ENCODE data around the gene GOLGA6C.
"Not testable (repeated sequence)": the region's sequence is repeated elsewhere in the genome, so short reads cannot be mapped to it uniquely, and the experiment has no call there.

The GOLGA6C gene

GRCh38 chr15:75274509-75275107 is 16.5 kb downstream of the GOLGA6C start:
- H3K36me3 Mint-ChIP-seq; H3K27me3 Mint-ChIP-seq; H3K4me3 Mint-ChIP-seq; H3K9me3 Mint-ChIP-seq (ENCODE audit: low read depth); H3K27ac Mint-ChIP-seq; H3K4me1 Mint-ChIP-seq (ENCODE audit: low read depth): not testable (repeated sequence)

- H3K27me3 Mint-ChIP-seq; H3K27ac Mint-ChIP-seq; H3K9me3 Mint-ChIP-seq (ENCODE audit: low read depth); H3K4me3 Mint-ChIP-seq; H3K4me1 Mint-ChIP-seq (ENCODE audit: low read depth); H3K36me3 Mint-ChIP-seq: not testable (repeated sequence)
These were observed 17.5 kb downstream of the GOLGA6C start for GRCh38 chr15:75275617-75276016.

GRCh38 chr15:75278497-75278896 is 20.4 kb downstream of the GOLGA6C start:
- H3K4me3 Mint-ChIP-seq; H3K36me3 Mint-ChIP-seq; H3K27me3 Mint-ChIP-seq; H3K4me1 Mint-ChIP-seq (ENCODE audit: low read depth); H3K27ac Mint-ChIP-seq; H3K9me3 Mint-ChIP-seq (ENCODE audit: low read depth): not testable (repeated sequence)

- not testable (repeated sequence) for H3K4me1 Mint-ChIP-seq (ENCODE audit: low read depth); H3K27me3 Mint-ChIP-seq; H3K4me3 Mint-ChIP-seq
These were observed 24.4 kb downstream of the GOLGA6C start, which contains the start of gene GOLGA6D for GRCh38 chr15:75282572-75282971. TSS of gene GOLGA6D (plus strand) at chr15:75282835. CDS start at chr15:75282876, 41 bp downstream.

GRCh38 chr15:75284152-75284551 is 26.0 kb downstream of the GOLGA6C start:
- not testable (repeated sequence) for H3K27me3 Mint-ChIP-seq; H3K4me1 Mint-ChIP-seq (ENCODE audit: low read depth); H3K9me3 Mint-ChIP-seq (ENCODE audit: low read depth); H3K4me3 Mint-ChIP-seq; H3K27ac Mint-ChIP-seq; H3K36me3 Mint-ChIP-seq

More at GRCh38 chr15:75282572-75282971, 24.4 kb downstream of the GOLGA6C start, which contains the start of gene GOLGA6D:
- not testable (repeated sequence) for H3K36me3 Mint-ChIP-seq; H3K27ac Mint-ChIP-seq; H3K9me3 Mint-ChIP-seq (ENCODE audit: low read depth)

- H3K9me3 Mint-ChIP-seq (ENCODE audit: low read depth); H3K27ac Mint-ChIP-seq; H3K4me1 Mint-ChIP-seq (ENCODE audit: low read depth): not testable (repeated sequence)
These were observed 35.5 kb downstream of the GOLGA6C start for GRCh38 chr15:75293660-75294059.

GRCh38 chr15:75298541-75299310 is 40.6 kb downstream of the GOLGA6C start:
- not testable (repeated sequence) for H3K4me1 Mint-ChIP-seq (ENCODE audit: low read depth); H3K36me3 Mint-ChIP-seq; H3K4me3 Mint-ChIP-seq; H3K9me3 Mint-ChIP-seq (ENCODE audit: low read depth); H3K27me3 Mint-ChIP-seq; H3K27ac Mint-ChIP-seq

More at GRCh38 chr15:75293660-75294059, 35.5 kb downstream of the GOLGA6C start:
- not testable (repeated sequence) for H3K27me3 Mint-ChIP-seq, H3K36me3 Mint-ChIP-seq, H3K4me3 Mint-ChIP-seq

GRCh38 chr15:75299311-75299688 is 41.2 kb downstream of the GOLGA6C start:
- not testable (repeated sequence) for H3K4me1 Mint-ChIP-seq (ENCODE audit: low read depth); H3K27me3 Mint-ChIP-seq; H3K36me3 Mint-ChIP-seq; H3K4me3 Mint-ChIP-seq; H3K27ac Mint-ChIP-seq; H3K9me3 Mint-ChIP-seq (ENCODE audit: low read depth)

GRCh38 chr15:75300026-75300425 is 41.9 kb downstream of the GOLGA6C start:
- not testable (repeated sequence) for H3K27ac Mint-ChIP-seq; H3K9me3 Mint-ChIP-seq (ENCODE audit: low read depth); H3K4me3 Mint-ChIP-seq; H3K4me1 Mint-ChIP-seq (ENCODE audit: low read depth); H3K36me3 Mint-ChIP-seq; H3K27me3 Mint-ChIP-seq

GRCh38 chr15:75302318-75302717 is 44.2 kb downstream of the GOLGA6C start:
- Mint-ChIP-seq H3K27me3 (peaks cover 10% of the 10 kb centered on the region), H3K27ac (no peak overlapping the region), H3K9me3 (ENCODE audit: low read depth) (no peaks in the 10 kb centered on the region), H3K4me1 (ENCODE audit: low read depth) (no peaks in the 10 kb centered on the region), H3K36me3 (no peaks in the 10 kb centered on the region), H3K4me3 (no peak overlapping the region)

- H3K9me3 Mint-ChIP-seq (ENCODE audit: low read depth); H3K36me3 Mint-ChIP-seq; H3K4me1 Mint-ChIP-seq (ENCODE audit: low read depth); H3K4me3 Mint-ChIP-seq; H3K27ac Mint-ChIP-seq; H3K27me3 Mint-ChIP-seq: not testable (repeated sequence)
These were observed 44.6 kb downstream of the GOLGA6C start for GRCh38 chr15:75302753-75303152.

- no peaks in the 10 kb centered on the region for H3K9me3 Mint-ChIP-seq (ENCODE audit: low read depth)
- H3K27me3 Mint-ChIP-seq, result peaks cover 10% of the 10 kb centered on the region
- H3K4me1 Mint-ChIP-seq (ENCODE audit: low read depth), result no peaks in the 10 kb centered on the region
- no peak overlapping the region for H3K4me3 Mint-ChIP-seq
- no peak overlapping the region for H3K27ac Mint-ChIP-seq
- no peaks in the 10 kb centered on the region for H3K36me3 Mint-ChIP-seq
These were observed 48.1 kb downstream of the GOLGA6C start for GRCh38 chr15:75306188-75306587.

- no peaks in the 10 kb centered on the region for H3K9me3 Mint-ChIP-seq (ENCODE audit: low read depth)
- peaks cover 12% of the 10 kb centered on the region for H3K27me3 Mint-ChIP-seq
- H3K36me3 Mint-ChIP-seq, result no peaks in the 10 kb centered on the region
- no peak overlapping the region for H3K27ac Mint-ChIP-seq
- H3K4me3 Mint-ChIP-seq, result no peak overlapping the region
- no peaks in the 10 kb centered on the region for H3K4me1 Mint-ChIP-seq (ENCODE audit: low read depth)
These were observed 49.8 kb downstream of the GOLGA6C start for GRCh38 chr15:75307778-75308390.

GRCh38 chr15:75309711-75310110 is 51.6 kb downstream of the GOLGA6C start:
- Mint-ChIP-seq H3K9me3 (ENCODE audit: low read depth) (no peaks in the 10 kb centered on the region), H3K36me3 (no peaks in the 10 kb centered on the region), H3K4me1 (ENCODE audit: low read depth) (no peaks in the 10 kb centered on the region), H3K4me3 (no peak overlapping the region), H3K27ac (no peak overlapping the region), H3K27me3 (peaks cover 9% of the 10 kb centered on the region)

- H3K27ac Mint-ChIP-seq; H3K27me3 Mint-ChIP-seq; H3K36me3 Mint-ChIP-seq; H3K4me3 Mint-ChIP-seq; H3K9me3 Mint-ChIP-seq (ENCODE audit: low read depth); H3K4me1 Mint-ChIP-seq (ENCODE audit: low read depth): not testable (repeated sequence)
These were observed 54.4 kb downstream of the GOLGA6C start for GRCh38 chr15:75312548-75312947.
